CD4-positive, alpha-beta T cell (primary cell): ENCODE data around the gene GOSR2. TPM values are rescaled to one million over a fixed set of nuclear protein-coding genes. Genes with fewer than 3 reads are reported as not detected.

Source experiments
- ATAC-seq: fragments of 200-7000 bp; cut with Tn5 transposase; one replicate; pipeline ENCODE4 v1.10.0; 2022; ENCODE audit warnings: mild to moderate bottlenecking; ENCODE audit not compliant: poor library complexity
- CTCF ChIA-PET: fragments of 350-600 bp; sonication (Branson Sonifier 250); formaldehyde crosslinking; loops from one replicate; lab custom pipeline; 2021; ENCODE audit warnings: antibody characterized with exemption, inconsistent platforms; lab: Charles Lee
- POLR2A ChIA-PET: fragments of 350-600 bp; sonication (Branson Sonifier 250); formaldehyde crosslinking; loops from one replicate; lab custom pipeline; 2021; ENCODE audit warnings: antibody characterized with exemption, inconsistent platforms; lab: Charles Lee
- DNase-seq, 14 experiments: peaks; one replicate each; pipeline ENCODE4 v3.0.0-alpha.2; 2013 to 2020; ENCODE audit warnings: mixed read lengths in 2 of 14
- H3K27ac ChIP-seq, 2 donors: one replicate each; pipeline versions ENCODE4 v1.5.1 to v1.7.0; 2013; ENCODE audit warnings: low read length in 2 of 2, low read depth in 1 of 2, mild to moderate bottlenecking in 1 of 2
- H3K27me3 ChIP-seq, 2 experiments: 1 replicate in 1 of 2; 2 replicates in 1 of 2; pipeline versions ENCODE4 v1.6.1 to v1.7.0; 2013; ENCODE audit warnings: low read length in 2 of 2, control low read depth in 1 of 2, mild to moderate bottlenecking in 1 of 2, moderate library complexity in 1 of 2; ENCODE audit not compliant: insufficient read depth in 2 of 2, control insufficient read depth in 1 of 2
- H3K36me3 ChIP-seq: one replicate; pipeline ENCODE4 v1.6.1; 2013; ENCODE audit warnings: low read length, control low read depth; ENCODE audit not compliant: insufficient read depth
- H3K4me1 ChIP-seq: one replicate; pipeline ENCODE4 v1.6.1; 2013; ENCODE audit warnings: low read length, control low read depth; ENCODE audit not compliant: insufficient read depth
- H3K4me3 ChIP-seq: one replicate; pipeline ENCODE4 v1.5.1; 2013; ENCODE audit warnings: mild to moderate bottlenecking, low read length, moderate library complexity
- H3K9me3 ChIP-seq, 2 experiments: 1 replicate in 1 of 2; 2 replicates in 1 of 2; pipeline versions ENCODE4 v1.6.1 to v1.7.0; 2013; ENCODE audit warnings: low read length in 2 of 2, mild to moderate bottlenecking in 2 of 2, control low read depth in 1 of 2, moderate library complexity in 1 of 2; ENCODE audit not compliant: control insufficient read depth in 1 of 2, insufficient read depth in 1 of 2
- H3K27ac Mint-ChIP-seq: one replicate; pipeline ENCODE4 v1.8.0; 2020; ENCODE audit warnings: mixed read lengths
- H3K27me3 Mint-ChIP-seq: one replicate; pipeline ENCODE4 v1.8.0; 2021; ENCODE audit warnings: mixed read lengths
- H3K36me3 Mint-ChIP-seq: one replicate; pipeline ENCODE4 v1.8.0; 2021; ENCODE audit warnings: low read depth, mixed read lengths
- H3K4me1 Mint-ChIP-seq: one replicate; pipeline ENCODE4 v1.8.0; 2021; ENCODE audit warnings: low read depth, mixed read lengths
- H3K4me3 Mint-ChIP-seq: one replicate; pipeline ENCODE4 v1.8.0; 2020; ENCODE audit warnings: mild to moderate bottlenecking, mixed read lengths
- H3K9me3 Mint-ChIP-seq: one replicate; pipeline ENCODE4 v1.8.0; 2020; ENCODE audit warnings: mixed read lengths
- CTCF ChIP-seq: fragments of 200-600 bp; IDR thresholded peaks from one replicate; pipeline ENCODE4 v1.8.0; 2022; ENCODE audit warnings: antibody characterized with exemption, mild to moderate bottlenecking
- intact Hi-C, 2 experiments: fragments of 100-400 bp; cut with DNase I in 1 of 2; cut with micrococcal nuclease in 1 of 2; formaldehyde crosslinking; loops; one replicate each; pipeline versions ENCODE4 v1.15.1 to v1.9.0; 2023 to 2025; cut with DNase I, micrococcal nuclease
- total RNA-seq, 174 experiments: library from RNA in 2 of 174; stranded (reverse) in 2 of 174; gene quantifications; one replicate each; pipeline ENCODE4 v1.2.3 and lab custom pipeline; 2021 to 2026

Gene GOSR2
- total RNA-seq, 2 experiments from 2014 or later = 46.6 to 51.7 TPM

DNA sequence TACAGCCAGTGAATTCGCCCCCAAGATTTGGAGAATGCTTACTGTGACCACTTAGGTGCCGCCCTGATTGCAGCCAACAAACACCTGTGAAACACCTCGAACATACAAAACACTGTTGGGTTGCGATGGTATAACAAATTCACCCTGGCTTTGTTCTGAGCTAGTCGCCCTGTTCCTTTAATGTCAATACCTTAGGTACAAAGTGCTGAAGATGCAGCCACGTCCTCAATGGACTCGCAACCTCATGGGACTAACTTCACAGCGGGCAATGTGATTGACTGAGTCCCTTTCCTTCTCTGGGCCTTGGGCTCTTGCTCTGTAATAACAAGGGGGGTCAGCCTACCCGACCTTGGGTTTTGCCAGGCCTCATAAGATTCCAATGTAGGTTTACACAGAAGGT lies 28.9 kb upstream of the GOSR2 start:
- Histone ChIP-seq H3K4me1 (no peaks in the 10 kb centered on the region), H3K27me3 (peaks cover 0 to 4% of the 10 kb centered on the region in 2 experiments), H3K27ac (no peak overlapping the region), H3K4me3 (no peak overlapping the region), H3K9me3 (peaks cover 4 to 7% of the 10 kb centered on the region in 2 experiments), H3K36me3 (no peaks in the 10 kb centered on the region)
- H3K9me3 Mint-ChIP-seq = peaks cover 3% of the 10 kb centered on the region
- no peak overlapping the region for H3K27ac Mint-ChIP-seq
- ChIA-PET POLR2A (no interaction called here), CTCF (no interaction called here)
- H3K4me1 Mint-ChIP-seq = no peaks in the 10 kb centered on the region
- DNase-seq (no peak), ATAC-seq (no peak)
- TF ChIP-seq CTCF = no peak
- H3K27me3 Mint-ChIP-seq = peaks cover 41% of the 10 kb centered on the region
- H3K4me3 Mint-ChIP-seq = no peak overlapping the region
- intact Hi-C loops = no loop called here
- no peaks in the 10 kb centered on the region for H3K36me3 Mint-ChIP-seq

GRCh38 chr17:46894476-46895151 lies 28.3 kb upstream of the GOSR2 start:
- ChIA-PET POLR2A (no interaction called here), CTCF (no interaction called here)
- H3K36me3 Mint-ChIP-seq = no peaks in the 10 kb centered on the region
- no peaks in the 10 kb centered on the region for H3K4me1 Mint-ChIP-seq
- H3K9me3 ChIP-seq = peaks cover 7 to 10% of the 10 kb centered on the region in 2 experiments
- H3K4me1 ChIP-seq = no peaks in the 10 kb centered on the region
- H3K36me3 ChIP-seq = no peaks in the 10 kb centered on the region
- no peak overlapping the region for H3K27ac Mint-ChIP-seq
- H3K27ac ChIP-seq = no peak overlapping the region
- peaks cover 40% of the 10 kb centered on the region for H3K27me3 Mint-ChIP-seq
- peaks cover 3% of the 10 kb centered on the region for H3K9me3 Mint-ChIP-seq
- H3K4me3 ChIP-seq = no peak overlapping the region
- H3K4me3 Mint-ChIP-seq = no peak overlapping the region
- no peak for TF ChIP-seq CTCF
- DNase-seq = no peak
- intact Hi-C loops = no loop called here
- ATAC-seq = no peak
- peaks cover 0 to 4% of the 10 kb centered on the region in 2 experiments for H3K27me3 ChIP-seq

DNA sequence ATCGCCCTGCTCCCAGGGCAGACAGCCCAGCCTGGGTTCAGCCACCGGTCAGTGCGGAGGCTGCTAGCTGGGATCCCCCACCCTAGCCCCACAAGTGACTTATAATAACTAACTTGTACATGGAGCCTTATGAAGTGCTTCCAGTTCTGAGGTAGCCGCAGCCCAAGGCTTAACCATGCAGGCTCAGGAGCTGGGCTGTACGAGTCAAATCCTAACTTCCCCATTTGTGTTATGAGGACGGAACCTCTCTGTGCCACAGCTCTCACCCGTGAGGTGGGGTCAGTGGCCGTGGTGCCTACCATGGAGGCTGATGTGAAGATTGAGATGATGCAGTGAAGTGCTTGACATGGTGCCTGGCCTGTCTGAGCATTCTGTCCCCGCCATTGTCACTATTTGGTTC lies 27.8 kb upstream of the GOSR2 start:
- Histone ChIP-seq H3K4me3 (no peak overlapping the region), H3K36me3 (no peaks in the 10 kb centered on the region), H3K27me3 (peaks cover 0 to 4% of the 10 kb centered on the region in 2 experiments), H3K27ac (no peak overlapping the region), H3K4me1 (no peaks in the 10 kb centered on the region), H3K9me3 (peaks cover 7 to 10% of the 10 kb centered on the region in 2 experiments)
- no peak for ATAC-seq
- H3K4me3 Mint-ChIP-seq = no peak overlapping the region
- no peak for DNase-seq
- H3K27ac Mint-ChIP-seq = no peak overlapping the region
- ChIA-PET CTCF (no interaction called here), POLR2A (no interaction called here)
- H3K36me3 Mint-ChIP-seq = no peaks in the 10 kb centered on the region
- no peaks in the 10 kb centered on the region for H3K4me1 Mint-ChIP-seq
- peaks cover 3% of the 10 kb centered on the region for H3K9me3 Mint-ChIP-seq
- intact Hi-C loops = no loop called here
- TF ChIP-seq CTCF = no peak
- peaks cover 38% of the 10 kb centered on the region for H3K27me3 Mint-ChIP-seq
